ENCODE measurements around the gene SDK2.

The SDK2 gene

GRCh38 chr17:73667181-73667959 lies 23.1 kb upstream of the SDK2 start:
- TF ChIP-seq GATA2 (IDR thresholded peaks at IDR 0.05; ENCODE audit: low read depth, low read length) (peak; percentile 23; the same call in 1 of the 2 replicates), GATA3 (IDR thresholded peaks at IDR 0.05; ENCODE audit: low read depth, low read length) (no peak)

GRCh38 chr17:73663614-73664013 lies 19.4 kb upstream of the SDK2 start:
- no peak for TF ChIP-seq GATA2 (IDR thresholded peaks at IDR 0.05; ENCODE audit: low read depth, low read length)
- no peak for TF ChIP-seq GATA3 (IDR thresholded peaks at IDR 0.05; ENCODE audit: low read depth, low read length)

GRCh38 chr17:73660366-73660765 lies 16.1 kb upstream of the SDK2 start:
- TF ChIP-seq GATA3 (IDR thresholded peaks at IDR 0.05; ENCODE audit: low read depth, low read length), result no peak
- TF ChIP-seq GATA2 (IDR thresholded peaks at IDR 0.05; ENCODE audit: low read depth, low read length), result no peak

GRCh38 chr17:73658821-73659515 lies 14.7 kb upstream of the SDK2 start:
- peak; percentile 28 for TF ChIP-seq GATA2 (IDR thresholded peaks at IDR 0.05; ENCODE audit: low read depth, low read length)
- TF ChIP-seq GATA3 (IDR thresholded peaks at IDR 0.05; ENCODE audit: low read depth, low read length), result no peak; the same call in 1 of the 2 replicates

- TF ChIP-seq GATA2 (IDR thresholded peaks at IDR 0.05; ENCODE audit: low read depth, low read length), result no peak
- TF ChIP-seq GATA3 (IDR thresholded peaks at IDR 0.05; ENCODE audit: low read depth, low read length), result no peak
These were observed 13.3 kb upstream of the SDK2 start for GRCh38 chr17:73657473-73658116.

- no peak for TF ChIP-seq GATA3 (IDR thresholded peaks at IDR 0.05; ENCODE audit: low read depth, low read length)
- no peak for TF ChIP-seq GATA2 (IDR thresholded peaks at IDR 0.05; ENCODE audit: low read depth, low read length)
These were observed 10.0 kb upstream of the SDK2 start for GRCh38 chr17:73654241-73654640.

GRCh38 chr17:73653810-73654209 lies 9.6 kb upstream of the SDK2 start:
- TF ChIP-seq GATA3 (IDR thresholded peaks at IDR 0.05; ENCODE audit: low read depth, low read length) (no peak), GATA2 (IDR thresholded peaks at IDR 0.05; ENCODE audit: low read depth, low read length) (no peak)

DNA sequence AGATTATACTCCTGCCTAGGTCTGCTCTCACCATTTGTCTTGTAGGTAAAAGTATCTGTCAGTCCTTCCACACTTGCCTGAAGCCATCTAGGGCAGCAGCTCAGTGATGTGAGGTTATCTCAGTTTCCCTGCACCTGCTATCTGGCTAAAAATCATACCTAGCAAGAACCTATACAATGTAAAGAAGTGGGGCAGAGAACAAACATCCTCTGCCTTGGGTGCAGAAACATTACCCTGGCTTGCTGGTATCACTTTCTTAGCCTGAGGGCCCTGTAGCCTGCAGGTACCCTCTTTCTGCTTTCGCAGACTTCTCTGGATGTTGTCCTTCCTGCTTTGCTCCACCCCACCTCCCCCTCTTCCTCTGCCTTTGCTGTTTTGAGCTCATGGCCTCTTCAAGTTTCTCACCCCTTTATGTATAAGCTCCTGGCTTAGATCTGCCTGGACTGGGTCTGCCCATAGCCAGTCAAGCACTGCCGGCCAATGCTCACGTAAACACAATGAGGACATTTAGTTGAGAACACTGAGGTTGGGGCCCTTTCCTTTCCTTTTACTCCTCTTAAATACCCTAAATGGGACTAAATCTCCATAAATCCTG lies 8.7 kb upstream of the SDK2 start:
- TF ChIP-seq GATA2 (IDR thresholded peaks at IDR 0.05; ENCODE audit: low read depth, low read length) (no peak), GATA3 (IDR thresholded peaks at IDR 0.05; ENCODE audit: low read depth, low read length) (no peak)

DNA sequence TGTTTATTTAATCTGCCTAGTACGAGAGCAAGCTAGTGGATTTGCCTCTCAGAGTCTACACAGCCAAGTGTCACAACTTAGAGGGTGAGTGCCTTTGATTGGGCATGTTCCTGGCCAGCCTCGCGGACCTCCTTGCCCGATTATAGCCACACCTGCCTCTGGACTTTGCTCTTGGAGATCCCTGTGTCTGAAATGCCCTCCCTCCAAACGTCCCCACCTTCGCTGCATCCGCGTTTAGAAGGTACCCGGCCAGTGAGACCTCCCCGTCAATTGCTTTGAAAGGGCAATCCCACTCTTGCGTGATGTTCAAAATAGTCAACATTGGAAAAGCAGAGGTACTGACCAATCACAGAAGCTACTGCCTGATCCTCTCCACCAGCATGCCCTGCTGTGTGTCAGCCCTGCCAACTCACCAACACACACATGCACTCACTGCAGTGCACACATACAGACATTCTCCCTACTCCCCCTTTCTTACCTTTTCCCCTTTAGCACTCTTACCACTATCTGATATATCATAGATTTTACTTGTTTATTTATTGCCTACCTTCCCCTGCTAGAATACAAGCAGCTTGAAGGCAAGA lies 6.5 kb upstream of the SDK2 start:
- TF ChIP-seq GATA3 (IDR thresholded peaks at IDR 0.05; ENCODE audit: low read depth, low read length) (no peak), GATA2 (IDR thresholded peaks at IDR 0.05; ENCODE audit: low read depth, low read length) (no peak)

DNA sequence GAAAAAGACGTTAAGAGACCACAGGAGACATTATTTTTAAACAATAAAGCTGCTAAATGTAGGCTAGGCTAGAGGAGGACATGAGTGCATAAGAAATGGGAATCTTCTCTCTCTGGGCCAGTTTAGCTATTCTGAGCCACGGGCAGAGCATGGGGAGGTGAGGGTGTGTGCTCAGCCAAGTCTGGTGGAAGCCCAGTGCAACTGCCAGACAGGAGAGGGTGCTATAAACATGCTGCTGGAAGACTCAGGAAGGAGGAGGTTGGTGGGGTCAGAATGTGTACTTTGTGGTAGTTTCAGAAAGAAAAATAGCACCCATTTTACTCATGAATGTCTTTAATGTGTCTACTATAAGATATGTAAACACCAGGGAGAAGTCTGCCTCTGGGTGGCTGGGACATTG lies 5.9 kb upstream of the SDK2 start:
- no peak for TF ChIP-seq GATA2 (IDR thresholded peaks at IDR 0.05; ENCODE audit: low read depth, low read length)
- no peak for TF ChIP-seq GATA3 (IDR thresholded peaks at IDR 0.05; ENCODE audit: low read depth, low read length)

GRCh38 chr17:73648974-73649373 lies 4.7 kb upstream of the SDK2 start:
- TF ChIP-seq GATA2 (IDR thresholded peaks at IDR 0.05; ENCODE audit: low read depth, low read length) (no peak), GATA3 (IDR thresholded peaks at IDR 0.05; ENCODE audit: low read depth, low read length) (no peak)

DNA sequence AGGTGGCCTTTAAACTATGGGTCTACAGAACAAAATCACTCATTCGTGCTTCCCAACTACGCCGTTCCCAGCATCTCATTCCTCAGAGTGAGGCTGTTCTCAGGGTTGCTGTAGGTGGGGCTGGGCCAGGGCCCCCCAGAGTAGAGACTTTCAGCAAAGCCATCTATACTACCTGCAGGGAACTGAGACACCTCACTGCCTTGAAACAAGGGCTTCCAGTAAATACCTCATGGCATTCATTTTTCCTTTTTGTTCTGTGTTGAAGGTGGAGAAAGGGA lies 4.2 kb upstream of the SDK2 start:
- no peak for TF ChIP-seq GATA3 (IDR thresholded peaks at IDR 0.05; ENCODE audit: low read depth, low read length)
- no peak for TF ChIP-seq GATA2 (IDR thresholded peaks at IDR 0.05; ENCODE audit: low read depth, low read length)

- TF ChIP-seq GATA2 (IDR thresholded peaks at IDR 0.05; ENCODE audit: low read depth, low read length) (no peak), GATA3 (IDR thresholded peaks at IDR 0.05; ENCODE audit: low read depth, low read length) (no peak)
These were observed 3.7 kb upstream of the SDK2 start for GRCh38 chr17:73647772-73648542.

Data from SH-SY5Y (cell line).